Pancreas (tissue), 10 donors: ENCODE results near the gene ARL15. TPM values are rescaled to one million over a fixed set of nuclear protein-coding genes. Genes with fewer than 3 reads are reported as not detected.

Experiments
- ATAC-seq, 4 donors: fragments of 200-7000 bp; cut with Tn5 transposase; one replicate each; pipeline versions ENCODE4 v1.8.0 to v1.9.1; 2020; ENCODE audit warnings: mild to moderate bottlenecking in 4 of 4, moderate library complexity in 4 of 4
- DNase-seq, 6 donors: peaks; one replicate each; pipeline ENCODE4 v3.0.0-alpha.2; 2020
- FAIRE-seq: peaks from 2 replicates; lab custom pipeline; 2012; peaks lifted over from hg19 to GRCh38; lab: Jason Lieb, UNC
- H3K27ac ChIP-seq, 4 donors: fragments of 200-600 bp; sonication (generic); 1 replicate in 3 of 4; 2 replicates in 1 of 4; pipeline versions ENCODE4 v1.5.0 to v1.8.0; 2020
- H3K27me3 ChIP-seq, 4 donors: fragments of 200-600 bp; one replicate each; pipeline ENCODE4 v1.8.0; 2021
- H3K36me3 ChIP-seq, 3 donors: fragments of 200-600 bp; sonication (generic) in 1 of 3; one replicate each; pipeline versions ENCODE4 v1.5.0 to v1.8.0; 2020 to 2021
- H3K4me1 ChIP-seq, 3 donors: fragments of 200-600 bp; one replicate each; pipeline ENCODE4 v1.8.0; 2021
- H3K4me3 ChIP-seq, 4 donors: fragments of 200-600 bp; sonication (generic) in 2 of 4; one replicate each; pipeline versions ENCODE4 v1.5.0 to v1.8.0; 2020 to 2021
- H3K9me3 ChIP-seq, 4 donors: fragments of 200-600 bp; one replicate each; pipeline ENCODE4 v1.8.0; 2021
- CTCF ChIP-seq, 4 donors: fragments of 200-600 bp; sonication (generic) in 3 of 4; IDR thresholded peaks; one replicate each; pipeline versions ENCODE4 v1.5.0 to v1.8.0; 2021; ENCODE audit warnings: antibody characterized with exemption in 4 of 4
- WGBS, 2 donors: extraction: QIAGEN DNeasy Blood & Tissue Kit; methylation state at CpG; one replicate each; pipeline ENCODE4 v1.1.7; 2013; 5-methylcytosine and 5-hydroxymethylcytosine counted together
- intact Hi-C, 3 donors: fragments of 100-400 bp; cut with DNase I; formaldehyde crosslinking; loops; one replicate each; pipeline versions ENCODE4 v1.11.1 to v1.14.2; 2022
- polyA plus RNA-seq, 2 donors: library from polyadenylated mRNA; stranded (reverse); fragments of 200-250 nt; gene quantifications; one replicate each; pipeline ENCODE4 v1.2.3, GENCODE V29; 2013
- total RNA-seq, 6 donors: library from RNA; stranded (reverse); fragmentation: NEBNext Ultra II Directional in 4 of 6; extraction: Animal tissue kit (Norgen Biotek cat#: 25700) in 4 of 6; gene quantifications; one replicate each; pipeline versions ENCODE4 v1.2.1 to v1.2.4, GENCODE V29; 2021 to 2023
- donor health status: healthy with polysubstance abuse.
- donor health status: DM: no; HTN: no; CAD: no; lungs with moderate emphysema.
- donor health status: DM: no; HTN: no; CAD: no.
- donor health status: control.
- donor health status: control.
- donor health status: Bipolar disorder and iron deficiency.
- donor health status: DM: yes; HTN: yes; CAD: no.
- donor health status: DM: no; HTN: no; CAD: no.
- donor health status: DM: no; HTN: no; CAD: no.
- donor health status: DM: yes; HTN: yes; CAD: no.

Gene ARL15
- total and polyA plus RNA-seq, 8 donors = 3.9 to 14.0 (median 6.7) TPM

GRCh38 chr5:53926026-53926425 lies 384.3 kb downstream of the ARL15 start:
- TF ChIP-seq CTCF (IDR thresholded peaks at IDR 0.05) = no peak
- Histone ChIP-seq H3K36me3 (no peaks in the 10 kb centered on the region), H3K4me1 (no peaks in the 10 kb centered on the region), H3K4me3 (no peak overlapping the region), H3K27me3 (no peaks in the 10 kb centered on the region), H3K9me3 (no peaks in the 10 kb centered on the region), H3K27ac (no peak overlapping the region)
- FAIRE-seq (no peak), ATAC-seq (no peak), DNase-seq (no peak)
- WGBS, 2 donors = 96 to 97% methylated on average over 4 of the region's 4 CpGs
- intact Hi-C loops = no loop called here

- 74 to 93% methylated on average over 2 of the region's 2 CpGs for WGBS, 2 donors
- Histone ChIP-seq H3K9me3 (no peaks in the 10 kb centered on the region), H3K4me3 (no peak overlapping the region), H3K4me1 (no peaks in the 10 kb centered on the region), H3K27ac (no peak overlapping the region), H3K36me3 (no peaks in the 10 kb centered on the region), H3K27me3 (no peaks in the 10 kb centered on the region)
- TF ChIP-seq CTCF (IDR thresholded peaks at IDR 0.05) = no peak
- DNase-seq (no peak), ATAC-seq (no peak), FAIRE-seq (no peak)
- intact Hi-C loops = no loop called here
These were observed 386.0 kb downstream of the ARL15 start for GRCh38 chr5:53924392-53924791.

GRCh38 chr5:53923961-53924360 lies 386.4 kb downstream of the ARL15 start:
- no peak for FAIRE-seq
- intact Hi-C loops = no loop called here

GRCh38 chr5:53922508-53923498 lies 387.6 kb downstream of the ARL15 start:
- no peak overlapping the region for H3K4me3 ChIP-seq
- no peak overlapping the region for H3K27ac ChIP-seq
- WGBS, 2 donors = 84 to 89% methylated on average over 8 of the region's 8 CpGs
- FAIRE-seq (no peak), DNase-seq (no peak), ATAC-seq (no peak)
- H3K4me1 ChIP-seq = no peaks in the 10 kb centered on the region
- H3K36me3 ChIP-seq = no peaks in the 10 kb centered on the region
- no peaks in the 10 kb centered on the region for H3K27me3 ChIP-seq
- TF ChIP-seq CTCF (IDR thresholded peaks at IDR 0.05) = no peak
- intact Hi-C loops = no loop called here
- H3K9me3 ChIP-seq = no peaks in the 10 kb centered on the region

More at GRCh38 chr5:53923961-53924360, 386.4 kb downstream of the ARL15 start:
- DNase-seq = no peak
- no peak for ATAC-seq
- 69 to 71% methylated on average over 6 of the region's 6 CpGs for WGBS, 2 donors
- TF ChIP-seq CTCF (IDR thresholded peaks at IDR 0.05) = no peak
- H3K4me1 ChIP-seq = no peaks in the 10 kb centered on the region
- H3K9me3 ChIP-seq = no peaks in the 10 kb centered on the region
- H3K27me3 ChIP-seq = no peaks in the 10 kb centered on the region
- H3K36me3 ChIP-seq = no peaks in the 10 kb centered on the region
- no peak overlapping the region for H3K27ac ChIP-seq
- H3K4me3 ChIP-seq = no peak overlapping the region

- no peaks in the 10 kb centered on the region for H3K36me3 ChIP-seq
- H3K4me1 ChIP-seq = no peaks in the 10 kb centered on the region
- TF ChIP-seq CTCF (IDR thresholded peaks at IDR 0.05) = no peak
- H3K9me3 ChIP-seq = no peaks in the 10 kb centered on the region
- intact Hi-C loops = no loop called here
- no peak overlapping the region for H3K27ac ChIP-seq
- WGBS, 2 donors = 89% methylated on average over 3 of the region's 3 CpGs
- no peak overlapping the region for H3K4me3 ChIP-seq
- ATAC-seq (no peak), FAIRE-seq (no peak), DNase-seq (no peak)
- no peaks in the 10 kb centered on the region for H3K27me3 ChIP-seq
These were observed 392.5 kb downstream of the ARL15 start for GRCh38 chr5:53917826-53918225.
